HT-29 (cell line): Measurements from ENCODE around the gene FBXW7. TPM values are rescaled to one million over a fixed set of nuclear protein-coding genes. Genes with fewer than 3 reads are reported as not detected.

Experiments used
- DNase-seq: peaks from one replicate; pipeline ENCODE4 v3.0.0-alpha.2; 2015; ENCODE audit warnings: low spot score
- total RNA-seq: library from RNA; depleted of rRNA; stranded (reverse); fragments of >200 nt; shearing (Covaris generic); gene quantifications from 2 replicates; pipeline ENCODE4 v1.2.3, GENCODE V29; 2014

Gene FBXW7
- total RNA-seq, 1 experiment from 2014 or later: 20.4 TPM

GRCh38 chr4:152430507-152430906 lies 105.4 kb downstream of the FBXW7 start:
- no peak for DNase-seq

DNA sequence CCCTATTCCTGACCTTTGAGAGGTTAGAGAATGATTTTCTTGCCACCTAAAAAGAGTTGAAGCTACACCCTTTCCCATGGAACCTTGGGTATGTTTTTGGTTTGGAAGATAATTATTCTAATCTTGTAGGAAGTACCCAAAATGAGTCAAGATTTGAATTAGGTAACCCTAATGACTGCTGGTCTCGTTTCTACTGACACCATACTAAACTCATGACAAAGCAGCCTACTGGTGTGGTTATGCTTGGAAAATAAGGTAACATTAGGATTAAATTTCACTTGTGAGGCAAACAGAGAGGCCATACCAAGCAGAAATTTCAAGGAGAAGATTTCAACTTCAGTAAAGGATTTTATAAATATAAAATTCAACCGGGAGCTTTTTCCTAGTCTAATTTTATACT lies 107.9 kb downstream of the FBXW7 start:
- no peak for DNase-seq

GRCh38 chr4:152424977-152425376 lies 110.9 kb downstream of the FBXW7 start:
- DNase-seq: no peak

DNA sequence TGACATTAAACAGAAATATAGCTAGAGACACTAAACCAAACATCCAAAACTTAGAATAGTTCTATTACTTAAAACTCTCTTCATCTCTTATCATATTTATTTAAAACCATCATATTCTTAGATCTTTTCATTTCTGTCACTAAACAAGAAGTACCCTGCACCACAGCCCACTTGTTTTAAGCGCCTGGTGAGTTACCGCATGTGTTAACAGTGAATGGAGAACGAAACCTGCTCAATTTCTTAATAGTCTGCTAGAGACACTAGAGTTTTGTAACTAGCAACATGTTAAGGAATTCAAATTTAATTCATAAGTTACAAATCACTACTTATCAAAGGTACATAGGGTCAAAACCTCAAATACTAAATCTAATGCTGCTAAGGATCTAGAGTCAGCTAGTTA lies 111.5 kb downstream of the FBXW7 start:
- no peak for DNase-seq

DNA sequence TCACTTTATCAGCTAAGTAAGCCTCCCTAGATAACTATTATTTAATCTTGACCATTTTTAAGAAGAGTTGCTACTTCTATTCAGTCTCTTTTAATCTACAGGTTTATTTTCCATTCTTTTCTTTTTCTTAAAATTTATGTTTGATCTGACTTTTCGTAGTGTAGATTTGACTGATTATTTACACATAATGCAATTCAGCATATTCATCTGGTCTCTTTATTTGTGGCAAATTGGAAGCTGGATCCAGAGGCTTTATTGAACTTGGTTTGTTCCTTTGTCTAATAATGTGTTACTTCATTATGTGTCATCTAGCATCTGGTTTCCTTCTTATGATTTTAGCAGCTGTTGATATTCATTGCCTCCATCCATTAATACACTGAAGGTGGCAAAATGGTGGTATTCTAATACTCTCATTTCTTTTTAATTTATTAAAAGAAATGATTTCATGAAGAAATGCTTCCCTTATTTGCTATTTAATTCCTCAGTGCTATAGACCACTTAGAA lies 113.0 kb downstream of the FBXW7 start:
- no peak for DNase-seq

- no peak for DNase-seq
These were observed 114.3 kb downstream of the FBXW7 start for GRCh38 chr4:152421576-152421975.

DNA sequence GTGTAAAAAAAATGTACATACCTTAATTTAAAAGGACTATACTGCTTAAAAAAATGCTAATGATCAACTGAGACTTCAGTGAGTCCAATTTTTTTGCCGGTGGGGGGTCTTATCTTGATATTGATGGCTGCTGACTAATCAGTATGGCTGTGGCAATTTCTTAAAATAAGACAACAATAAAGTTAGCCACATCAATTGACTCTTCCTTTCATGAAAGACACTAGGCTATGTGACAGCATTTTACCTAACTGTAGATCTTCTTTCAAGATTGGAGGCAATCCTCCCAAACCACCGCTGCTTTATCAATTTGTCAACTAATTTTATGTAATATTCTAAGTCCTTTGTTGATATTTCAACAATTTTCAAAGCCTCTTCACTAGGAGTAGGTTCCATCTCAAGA lies 116.1 kb downstream of the FBXW7 start:
- no peak for DNase-seq

DNA sequence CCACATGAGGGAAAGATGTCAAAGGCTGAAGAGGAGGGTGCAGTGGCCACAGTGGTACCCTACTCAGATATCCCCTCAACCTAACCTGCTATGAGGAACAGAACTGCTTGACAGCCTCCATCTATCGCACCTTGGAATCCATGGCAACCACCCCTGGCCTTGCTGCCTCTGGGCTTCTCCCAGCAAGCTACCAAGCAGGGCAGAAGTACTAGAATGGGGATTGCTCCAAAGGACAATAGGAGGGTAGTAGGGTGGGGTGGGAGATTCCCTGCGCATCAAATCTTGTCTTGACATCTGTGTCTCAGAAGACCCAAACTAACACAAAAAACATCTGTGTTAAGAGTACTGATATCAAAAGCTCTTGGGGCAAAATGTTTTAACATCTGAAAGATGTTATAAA lies 118.2 kb downstream of the FBXW7 start:
- DNase-seq: no peak

- no peak for DNase-seq
These were observed 119.9 kb downstream of the FBXW7 start for GRCh38 chr4:152415980-152416379.

DNA sequence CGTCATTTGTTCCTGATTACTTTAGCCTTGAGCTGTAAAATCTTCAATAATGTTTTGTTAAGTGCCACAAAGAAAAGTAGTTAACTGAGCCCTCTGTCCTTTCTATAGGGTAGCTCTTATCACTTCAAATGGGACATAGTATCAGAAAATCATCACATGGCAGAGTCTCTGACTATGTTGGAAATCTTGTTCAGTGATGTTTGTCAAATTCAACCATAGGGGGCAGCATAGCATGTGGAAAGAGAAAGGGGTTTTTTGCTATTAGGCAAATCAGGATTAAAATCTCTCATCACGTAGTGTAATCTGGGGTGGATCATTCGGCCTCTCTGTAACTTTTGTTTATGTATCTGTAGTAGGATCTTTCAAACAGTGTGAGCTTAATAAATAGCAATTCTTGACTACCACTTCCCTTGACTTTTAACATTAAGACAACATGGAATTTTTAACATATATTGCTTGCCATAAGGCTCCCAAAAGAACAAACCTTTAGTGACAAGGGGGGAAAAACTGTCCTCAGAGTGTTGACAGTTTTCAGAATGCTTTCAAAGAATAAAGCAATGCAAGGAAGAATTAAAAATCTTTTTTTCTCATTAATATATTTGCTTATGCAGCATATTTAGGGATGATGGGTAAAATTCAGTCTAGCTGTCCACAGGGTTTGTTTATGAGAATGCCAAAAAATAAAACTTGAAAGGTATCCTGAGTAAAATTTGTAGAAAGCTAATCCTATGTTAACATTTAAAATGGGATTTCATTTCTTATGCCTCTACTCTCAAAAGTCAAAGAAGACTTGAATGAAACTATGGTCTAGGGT lies 127.2 kb downstream of the FBXW7 start:
- DNase-seq: peak; percentile 51

DNA sequence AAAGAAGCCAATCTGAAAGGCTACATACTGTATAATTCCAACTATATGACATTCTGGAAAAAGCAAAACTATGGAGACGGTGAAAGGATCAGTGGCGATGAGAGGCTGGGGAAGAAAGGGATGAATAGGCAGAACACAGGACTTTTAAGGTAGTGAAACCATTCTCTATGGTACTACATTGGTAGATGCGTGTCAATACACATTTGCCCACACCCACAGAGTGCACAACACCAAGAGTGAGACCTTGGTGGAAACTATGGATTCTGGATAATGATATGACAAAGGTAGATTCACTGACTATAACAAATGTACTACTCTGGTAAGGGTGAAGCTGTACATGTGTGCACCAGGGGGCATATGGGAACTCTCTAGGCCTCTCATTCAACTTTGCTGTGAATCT lies 134.5 kb downstream of the FBXW7 start:
- DNase-seq: no peak

DNA sequence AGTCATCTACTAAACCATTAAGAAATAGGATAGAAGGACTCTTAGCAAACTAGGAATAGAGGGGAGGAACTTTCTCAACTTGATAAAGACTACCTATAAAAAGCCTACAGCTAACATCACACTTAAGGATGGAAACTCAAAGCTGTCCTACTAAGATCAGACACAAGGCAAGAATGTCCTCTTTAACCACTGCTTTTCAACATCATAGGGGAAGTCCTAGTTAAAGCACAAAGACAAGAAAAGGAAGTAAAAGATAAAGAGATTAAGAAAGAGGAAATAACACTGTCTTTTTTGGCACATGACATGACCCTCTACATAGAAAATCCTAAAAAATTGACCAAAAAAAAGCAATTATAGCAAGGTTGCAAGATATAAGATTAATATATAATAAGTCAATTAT lies 136.6 kb downstream of the FBXW7 start:
- DNase-seq: no peak

DNA sequence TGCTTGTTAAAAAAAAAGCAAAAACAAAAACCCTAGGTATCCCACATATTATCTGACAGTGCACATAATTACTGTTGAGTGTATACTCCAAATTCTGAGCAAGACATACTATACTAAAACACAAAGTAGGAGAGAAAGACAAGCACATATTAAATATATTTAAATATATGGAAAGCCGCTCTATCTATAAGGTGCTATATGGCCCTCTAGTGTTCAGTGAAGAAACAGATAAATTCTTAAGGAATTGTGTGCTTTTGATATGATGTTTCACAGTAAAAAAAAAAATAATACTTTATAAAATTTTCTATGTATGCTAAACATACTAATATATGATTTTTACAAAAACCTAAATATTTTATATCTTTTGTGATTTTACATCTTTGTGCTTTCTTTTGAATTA lies 137.8 kb downstream of the FBXW7 start:
- peak; percentile 20 for DNase-seq

DNA sequence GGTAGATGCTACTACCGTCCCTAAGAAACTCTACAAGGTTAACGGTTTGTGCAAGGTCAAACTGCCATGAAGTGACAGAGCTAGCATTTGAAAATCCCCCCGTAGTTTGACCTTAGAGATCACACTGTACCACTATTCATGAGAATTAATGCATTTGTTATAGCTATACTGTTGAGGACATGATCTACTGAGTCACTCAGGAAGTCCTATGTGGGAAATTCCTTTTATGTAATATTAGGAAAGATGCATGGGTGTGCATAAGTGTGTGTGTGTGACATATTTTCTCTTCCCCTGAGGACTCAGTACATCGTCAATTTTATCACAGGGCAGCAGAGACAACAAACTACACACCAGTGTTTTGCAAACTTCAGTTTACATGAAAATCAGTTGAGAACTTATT lies 141.1 kb downstream of the FBXW7 start:
- no peak for DNase-seq

DNA sequence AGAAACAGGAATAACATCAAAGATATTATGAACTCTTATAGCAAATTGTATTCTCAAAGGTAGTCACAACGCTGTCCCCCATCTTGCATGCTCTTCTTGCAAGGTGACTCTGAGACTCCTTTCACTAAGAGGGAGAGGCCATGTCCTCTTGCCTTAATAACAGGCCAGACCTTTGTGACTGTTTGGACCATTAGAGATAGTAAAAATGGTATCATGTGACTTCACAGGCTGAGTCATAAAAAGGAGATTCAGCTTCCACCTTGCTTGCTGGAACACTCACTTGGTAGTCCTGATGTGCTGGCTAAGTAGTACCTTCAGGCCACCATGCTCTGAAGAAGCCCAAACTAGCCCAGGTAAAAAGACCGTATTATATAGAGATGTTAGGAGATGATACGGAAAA lies 143.8 kb downstream of the FBXW7 start:
- no peak for DNase-seq

- no peak for DNase-seq
These were observed 145.7 kb downstream of the FBXW7 start for GRCh38 chr4:152390216-152390615.

DNA sequence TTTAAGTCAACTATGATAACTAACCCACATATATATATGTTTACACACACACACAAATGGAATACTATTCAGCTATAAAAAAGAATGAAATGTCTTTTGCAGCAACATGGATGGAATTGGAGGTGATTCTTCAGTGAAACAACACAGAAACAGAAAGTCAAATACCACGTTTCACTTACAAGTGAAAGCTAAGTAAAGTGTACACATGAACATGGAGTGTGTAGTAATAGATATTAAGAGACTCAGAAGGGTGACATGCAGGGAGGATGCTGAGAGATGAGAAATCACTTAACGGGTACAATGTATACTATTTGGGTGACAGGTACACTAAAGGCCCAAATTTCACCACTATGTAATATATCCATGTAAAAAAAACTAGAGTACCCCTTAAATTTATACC lies 146.5 kb downstream of the FBXW7 start:
- no peak for DNase-seq

DNA sequence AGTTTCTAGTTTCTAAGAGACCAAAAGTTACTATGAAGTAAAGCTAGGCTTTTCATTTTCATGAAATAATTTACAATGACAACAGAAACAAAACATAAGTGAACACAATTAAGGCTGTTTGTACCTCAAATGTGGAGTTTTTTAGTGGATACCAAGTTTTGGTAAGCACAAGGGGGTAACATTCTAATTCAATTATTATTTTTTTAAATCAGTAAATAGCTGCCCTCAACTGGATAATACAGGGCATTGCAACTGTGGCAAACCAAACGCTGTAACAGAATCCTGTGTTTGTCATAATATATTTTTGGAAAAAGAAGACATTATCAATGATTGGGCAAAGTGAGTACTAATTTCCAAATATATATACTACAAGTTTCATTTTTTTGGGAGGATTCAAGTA lies 150.3 kb downstream of the FBXW7 start:
- DNase-seq: peak; percentile 14

DNA sequence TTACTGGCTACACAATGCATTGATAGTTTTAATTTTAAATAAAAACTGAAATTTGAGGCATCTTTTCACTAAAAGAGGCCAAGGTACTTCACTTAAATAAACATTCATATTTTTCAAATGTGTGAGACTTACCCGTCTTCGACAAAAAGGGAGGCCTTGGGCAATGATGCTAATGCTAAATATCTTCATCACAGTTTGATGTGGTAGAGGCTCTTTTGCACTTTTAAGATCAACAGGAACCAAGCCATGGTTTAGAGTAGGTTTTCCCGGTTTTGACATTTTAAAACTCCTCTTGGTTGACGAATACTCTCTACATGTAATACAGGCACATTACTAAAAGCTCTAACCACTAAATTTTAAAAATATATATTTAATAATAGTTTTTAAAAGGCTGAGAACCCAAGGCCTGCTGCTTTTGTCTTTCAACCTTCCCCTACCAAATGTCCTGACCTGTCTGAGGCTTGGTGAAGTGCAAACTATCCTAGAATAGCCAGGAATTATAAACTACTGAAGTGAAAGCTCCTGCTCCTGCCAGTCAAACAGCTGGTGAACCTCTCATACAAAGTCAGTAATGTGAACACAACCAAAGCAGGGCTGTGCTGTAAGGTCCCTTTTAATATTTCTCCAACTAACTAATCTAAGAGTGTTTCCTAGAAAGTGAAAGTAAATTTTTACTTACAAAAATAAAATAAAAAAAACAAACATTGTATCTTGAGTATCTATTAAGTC lies 153.7 kb downstream of the FBXW7 start:
- no peak for DNase-seq

- DNase-seq: no peak
These were observed 155.0 kb downstream of the FBXW7 start for GRCh38 chr4:152380919-152381318.

- no peak for DNase-seq
These were observed 155.7 kb downstream of the FBXW7 start for GRCh38 chr4:152380185-152380584.

- no peak for DNase-seq
These were observed 161.1 kb downstream of the FBXW7 start for GRCh38 chr4:152374606-152375285.
